ENCODE data around the gene ZER1.

DNA sequence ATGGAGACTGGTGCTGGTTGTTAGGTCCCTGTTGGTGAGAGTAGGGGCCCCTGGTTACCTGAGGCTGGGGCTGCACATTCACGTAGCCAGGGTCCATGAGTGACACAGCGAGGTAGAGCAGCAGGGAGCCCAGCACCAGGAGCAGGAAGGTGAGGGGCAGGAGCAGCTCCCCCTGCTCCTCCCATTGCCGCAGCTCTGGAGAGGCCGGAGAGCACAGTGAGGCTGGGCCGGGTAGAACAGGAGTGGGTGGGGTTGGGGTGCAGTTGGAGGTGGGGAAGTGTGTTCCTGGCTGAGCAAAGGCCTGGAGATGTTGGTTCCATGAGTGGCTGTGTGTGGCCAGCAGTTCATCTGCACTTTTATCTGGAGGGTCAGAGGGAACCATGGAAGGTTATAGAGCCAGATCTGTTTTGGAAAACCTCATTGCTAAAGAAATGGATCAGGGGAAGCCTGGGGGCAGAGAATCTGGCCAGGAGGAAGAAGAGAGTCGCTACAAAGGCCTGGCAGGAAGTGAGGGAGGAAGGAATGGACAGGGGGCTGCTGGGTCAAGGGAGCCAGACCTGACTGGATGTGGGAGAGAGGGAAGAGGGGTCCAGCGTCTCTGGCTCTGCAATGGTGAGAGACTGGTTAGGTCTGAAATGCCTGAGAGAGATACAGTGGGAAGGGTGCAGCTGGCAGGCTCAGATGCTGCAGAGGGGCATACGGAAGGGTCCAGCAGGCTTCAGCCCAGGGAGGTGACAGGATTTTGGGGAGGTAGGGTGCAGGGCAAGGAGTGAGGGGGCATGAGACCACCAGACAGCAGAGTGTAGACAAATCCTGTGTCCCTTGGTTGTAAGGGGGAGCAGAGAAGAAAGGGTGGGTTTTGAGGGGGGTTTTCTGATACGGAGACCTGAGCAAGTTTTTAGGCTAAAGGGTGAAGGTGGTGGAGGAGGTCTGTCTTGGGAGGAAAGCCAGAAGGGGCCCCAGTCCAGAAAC is 49.1 kb downstream of the ZER1 start:
- TF ChIP-seq, protein P1, sequence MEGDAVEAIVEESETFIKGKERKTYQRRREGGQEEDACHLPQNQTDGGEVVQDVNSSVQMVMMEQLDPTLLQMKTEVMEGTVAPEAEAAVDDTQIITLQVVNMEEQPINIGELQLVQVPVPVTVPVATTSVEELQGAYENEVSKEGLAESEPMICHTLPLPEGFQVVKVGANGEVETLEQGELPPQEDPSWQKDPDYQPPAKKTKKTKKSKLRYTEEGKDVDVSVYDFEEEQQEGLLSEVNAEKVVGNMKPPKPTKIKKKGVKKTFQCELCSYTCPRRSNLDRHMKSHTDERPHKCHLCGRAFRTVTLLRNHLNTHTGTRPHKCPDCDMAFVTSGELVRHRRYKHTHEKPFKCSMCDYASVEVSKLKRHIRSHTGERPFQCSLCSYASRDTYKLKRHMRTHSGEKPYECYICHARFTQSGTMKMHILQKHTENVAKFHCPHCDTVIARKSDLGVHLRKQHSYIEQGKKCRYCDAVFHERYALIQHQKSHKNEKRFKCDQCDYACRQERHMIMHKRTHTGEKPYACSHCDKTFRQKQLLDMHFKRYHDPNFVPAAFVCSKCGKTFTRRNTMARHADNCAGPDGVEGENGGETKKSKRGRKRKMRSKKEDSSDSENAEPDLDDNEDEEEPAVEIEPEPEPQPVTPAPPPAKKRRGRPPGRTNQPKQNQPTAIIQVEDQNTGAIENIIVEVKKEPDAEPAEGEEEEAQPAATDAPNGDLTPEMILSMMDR (IDR thresholded peaks at IDR 0.05): no peak
- no peak for TF ChIP-seq POLR2A (IDR thresholded peaks at IDR 0.05)
